GM21717 (cell line): Measurements from ENCODE around the gene PIEZO2.

Experiments
- ATAC-seq: cut with Tn5 transposase; IDR thresholded peaks from one replicate; pipeline ENCODE4 v1.9.1; 2021; ENCODE audit warnings: mild to moderate bottlenecking, moderate library complexity; ENCODE audit not compliant: unreplicated experiment

PIEZO2 gene

DNA sequence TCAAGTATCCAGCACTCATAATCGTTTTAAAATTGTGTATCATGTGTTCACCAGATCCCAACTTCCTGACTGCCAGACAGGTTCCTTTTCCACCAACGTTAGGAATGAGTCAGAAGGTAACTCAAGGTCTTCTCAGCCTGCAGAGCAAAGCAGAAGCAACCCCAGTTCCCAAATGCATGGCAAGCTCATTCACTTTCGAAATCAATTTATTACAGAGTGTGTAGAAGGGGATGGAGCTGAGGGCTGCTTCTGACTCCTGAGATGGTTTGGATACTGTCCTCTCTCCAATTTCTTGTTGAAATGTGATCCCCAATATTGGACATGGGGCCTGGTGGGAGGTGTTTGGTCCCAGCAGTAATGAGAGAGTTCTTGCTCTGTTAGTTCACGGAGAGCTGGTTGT is 114.5 kb downstream of the PIEZO2 start:
- no peak for ATAC-seq

GRCh38 chr18:11033503-11033902 is 115.9 kb downstream of the PIEZO2 start:
- ATAC-seq = no peak

DNA sequence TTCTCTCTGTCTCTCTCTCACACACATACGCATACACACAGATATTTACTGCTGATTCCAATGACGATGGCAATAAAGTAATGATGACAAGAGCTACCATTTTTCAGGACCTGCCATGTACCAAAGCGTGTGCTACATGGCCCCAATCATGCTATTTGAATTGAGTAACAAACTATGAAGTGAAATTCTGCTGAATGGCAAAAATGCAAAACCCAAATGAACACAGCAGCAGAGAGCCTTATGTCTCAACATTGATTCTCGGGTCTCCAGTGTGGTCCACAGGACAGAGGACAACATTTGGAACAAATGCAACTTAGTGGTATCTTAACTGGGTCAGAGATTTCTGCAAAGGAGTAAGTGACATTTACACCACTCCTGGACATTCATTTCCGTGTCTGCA is 117.4 kb downstream of the PIEZO2 start:
- no peak for ATAC-seq

DNA sequence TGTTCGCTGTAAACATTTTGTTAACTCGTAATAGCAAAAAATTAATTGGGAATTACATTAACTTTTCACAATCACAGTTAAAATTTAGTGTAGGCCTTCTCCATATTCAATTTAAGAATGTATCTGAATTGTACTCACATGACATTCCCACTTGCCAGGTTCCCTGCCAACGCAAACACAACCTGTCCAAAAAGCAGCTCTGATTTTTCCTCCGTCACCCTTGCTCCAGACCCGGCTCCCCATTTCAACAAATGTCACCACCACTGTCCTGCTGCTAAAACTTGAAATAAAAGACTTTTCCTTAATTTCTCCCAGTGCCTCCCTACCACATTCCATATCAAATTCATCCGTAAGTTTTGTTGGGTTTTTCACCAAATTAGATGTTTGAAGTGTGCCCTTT is 120.3 kb downstream of the PIEZO2 start:
- no peak for ATAC-seq

DNA sequence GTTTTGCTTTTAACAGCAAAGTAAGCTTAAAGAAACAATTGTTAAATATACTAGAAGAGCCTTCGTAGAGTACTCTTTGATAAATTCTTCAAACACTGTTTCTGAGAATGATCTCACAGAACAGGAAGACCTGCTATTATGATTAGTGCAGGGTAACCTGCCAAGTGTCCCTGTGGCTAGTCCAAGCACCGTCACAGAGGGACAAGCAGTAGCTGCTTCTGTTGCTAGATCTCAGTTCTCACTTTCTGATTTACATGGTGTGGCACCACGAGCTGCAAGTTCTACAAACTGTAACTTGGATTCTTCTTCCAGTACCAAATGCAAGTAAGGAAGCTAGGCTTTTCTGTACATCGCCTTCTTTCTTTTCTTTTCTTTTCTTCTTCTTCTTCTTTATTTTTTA is 121.5 kb downstream of the PIEZO2 start:
- ATAC-seq = no peak

GRCh38 chr18:11025671-11026070 is 123.7 kb downstream of the PIEZO2 start:
- ATAC-seq = no peak

DNA sequence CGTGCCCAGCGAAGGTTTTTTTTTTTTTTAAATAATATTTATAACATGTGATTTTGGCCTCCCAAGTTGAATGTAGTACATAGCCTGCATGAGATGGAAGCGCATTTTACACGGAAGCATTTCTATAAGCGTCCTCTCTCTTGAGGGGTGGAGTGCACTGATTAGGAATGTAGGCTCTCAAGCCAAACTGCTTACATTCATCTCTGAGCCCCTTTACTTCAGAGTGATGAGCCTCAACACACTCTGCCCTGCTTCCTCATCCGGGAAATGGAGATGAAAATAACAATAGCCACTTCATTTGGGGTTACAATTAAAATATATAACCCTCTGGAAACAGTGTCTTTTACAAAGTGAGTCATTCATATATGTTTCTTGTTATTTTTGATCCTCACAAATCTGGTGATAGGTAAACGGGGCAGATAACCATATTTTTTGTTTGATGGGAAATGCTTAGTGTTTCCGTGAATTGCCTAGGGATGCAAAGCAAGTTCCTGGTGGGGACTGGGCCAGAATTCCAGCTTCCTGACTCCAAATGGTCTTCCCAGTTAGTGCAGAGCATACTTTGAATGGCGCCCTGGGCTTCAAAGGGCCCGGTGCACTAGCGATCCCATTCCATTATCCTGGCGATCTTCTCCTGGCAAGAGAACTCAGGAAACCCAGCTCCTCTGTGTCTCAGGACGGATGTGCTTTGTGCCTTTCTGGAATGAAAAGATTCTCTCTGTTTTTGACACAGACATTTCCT is 124.3 kb downstream of the PIEZO2 start:
- ATAC-seq = no peak

DNA sequence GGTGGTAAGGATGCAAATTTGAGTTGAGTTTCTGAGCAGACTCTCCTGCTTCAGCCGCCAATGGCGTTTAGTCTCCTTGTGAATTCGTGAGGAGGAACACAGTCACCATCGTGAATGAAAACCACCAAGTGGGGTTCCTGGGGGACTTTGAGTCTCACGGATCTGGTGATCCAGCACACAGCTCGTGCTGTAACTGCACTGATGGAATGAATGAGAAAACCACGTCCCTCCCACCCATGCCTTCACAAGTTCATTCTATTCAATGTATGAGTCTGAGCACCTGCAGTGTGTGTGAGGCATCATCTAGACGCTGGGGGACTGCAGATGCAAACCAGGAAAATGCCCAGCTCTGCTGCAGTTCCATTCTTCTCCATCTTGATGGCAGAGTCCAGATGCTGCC is 127.9 kb downstream of the PIEZO2 start:
- no peak for ATAC-seq

GRCh38 chr18:11020877-11021414 is 128.4 kb downstream of the PIEZO2 start:
- ATAC-seq = no peak

DNA sequence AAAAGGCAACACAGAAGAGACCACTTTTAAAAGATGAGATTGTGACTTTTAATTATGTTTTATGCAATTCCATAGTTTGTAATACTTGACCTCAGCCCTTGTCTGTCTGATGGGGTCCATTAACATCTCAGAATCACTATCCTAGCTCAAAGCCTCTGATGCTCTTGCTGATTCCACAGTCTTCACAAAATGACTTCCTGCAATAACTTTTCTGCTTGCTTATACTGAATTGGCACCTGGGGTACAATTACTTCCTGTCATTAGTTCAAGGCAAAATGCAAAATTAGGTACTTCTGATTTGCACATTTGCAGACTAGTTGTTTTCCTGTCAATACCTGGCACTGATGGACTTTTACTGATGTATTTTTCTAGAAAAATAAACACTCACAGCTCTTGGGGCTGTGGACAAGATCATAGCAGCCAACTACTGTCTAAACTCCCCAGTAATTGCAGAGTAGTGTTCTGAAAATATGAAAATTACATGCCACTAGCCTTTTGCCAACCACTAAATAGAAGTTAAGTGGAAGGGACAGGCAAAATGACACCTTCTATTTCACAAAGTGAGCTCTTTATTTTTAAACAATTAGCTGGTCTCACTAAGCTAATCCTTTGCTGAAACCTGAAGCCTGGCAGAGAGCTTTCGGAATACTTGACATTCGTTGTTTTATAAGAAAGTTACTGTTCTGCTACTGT is 129.1 kb downstream of the PIEZO2 start:
- no peak for ATAC-seq

DNA sequence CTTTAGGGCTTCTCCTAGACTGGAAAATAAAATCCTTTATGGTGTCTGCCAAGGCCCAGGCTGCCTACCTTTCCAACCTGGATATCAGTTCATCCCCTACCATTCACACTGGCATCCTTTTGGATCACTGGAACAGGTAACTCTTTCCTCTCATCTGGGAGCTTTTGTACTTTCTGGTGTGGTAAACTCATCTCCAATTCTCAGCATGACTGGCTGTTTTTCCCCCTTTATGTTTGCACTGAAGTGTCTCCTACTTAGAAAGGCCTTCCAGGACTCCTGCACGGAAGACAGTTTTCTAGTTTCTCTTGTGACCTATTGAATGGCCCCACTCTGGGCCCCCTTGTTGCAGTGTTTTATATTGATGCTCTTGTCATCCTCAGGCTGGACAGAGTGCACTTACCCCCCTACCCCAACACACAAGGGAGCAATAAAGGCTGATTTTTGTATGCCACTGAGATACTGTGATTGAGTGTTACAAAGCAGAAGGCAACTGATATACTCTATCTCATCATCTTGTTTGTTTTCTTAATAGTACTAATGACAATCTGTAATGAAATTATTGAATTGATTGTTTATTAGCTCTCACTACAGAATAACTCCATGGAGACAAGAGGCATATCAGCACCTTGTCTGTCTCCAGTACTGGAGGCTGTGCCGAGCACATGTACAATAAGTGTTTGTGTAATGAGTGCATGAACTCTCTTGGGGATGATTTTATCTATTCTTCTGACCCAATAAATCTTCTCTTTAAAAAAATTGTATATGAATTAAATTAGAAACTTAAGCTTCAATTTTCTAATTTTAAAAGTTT is 129.9 kb downstream of the PIEZO2 start:
- ATAC-seq = no peak

GRCh38 chr18:11009869-11010268 is 139.5 kb downstream of the PIEZO2 start:
- no peak for ATAC-seq

- ATAC-seq = no peak
Measured at GRCh38 chr18:11009147-11009546, 140.2 kb downstream of the PIEZO2 start.

- no peak for ATAC-seq
Measured at GRCh38 chr18:11008505-11008904, 140.9 kb downstream of the PIEZO2 start.

DNA sequence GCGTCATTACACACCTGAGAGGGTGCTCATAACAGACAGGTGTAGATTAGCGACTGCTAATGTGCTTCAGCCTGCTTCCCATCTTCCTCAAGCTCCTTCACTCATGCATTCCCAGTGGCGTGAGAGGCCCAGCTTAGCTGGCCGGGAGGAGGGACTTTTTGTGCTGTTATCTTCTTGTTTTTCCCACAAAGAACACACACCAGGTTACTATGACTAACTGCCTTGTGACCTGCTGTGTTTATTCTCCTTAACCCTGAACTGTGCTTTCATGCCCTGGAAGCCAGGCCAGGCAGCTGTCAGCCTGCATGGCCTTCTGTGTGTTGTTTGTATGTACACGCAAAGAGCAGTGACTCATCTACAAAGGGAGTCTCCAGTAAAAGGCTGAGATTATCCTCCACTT is 143.8 kb downstream of the PIEZO2 start:
- no peak for ATAC-seq

DNA sequence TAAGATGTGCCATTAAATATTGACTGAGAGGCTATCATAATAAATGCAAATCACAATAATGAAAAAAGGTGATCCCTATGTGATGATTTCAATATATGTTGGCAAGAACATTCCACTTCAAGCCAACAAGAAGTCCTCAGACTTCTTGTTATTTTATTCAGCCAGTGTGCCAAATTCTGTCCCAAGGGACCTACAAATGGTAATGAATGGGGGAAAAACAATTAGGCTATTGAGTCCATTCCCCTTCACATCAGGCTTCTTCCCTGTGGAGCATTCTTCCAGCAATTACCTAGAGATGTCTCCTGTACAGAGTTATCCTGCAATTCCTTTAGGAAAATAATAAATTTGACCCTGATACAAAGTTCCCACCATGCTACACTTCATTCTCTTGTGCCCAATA is 144.4 kb downstream of the PIEZO2 start:
- ATAC-seq = no peak

DNA sequence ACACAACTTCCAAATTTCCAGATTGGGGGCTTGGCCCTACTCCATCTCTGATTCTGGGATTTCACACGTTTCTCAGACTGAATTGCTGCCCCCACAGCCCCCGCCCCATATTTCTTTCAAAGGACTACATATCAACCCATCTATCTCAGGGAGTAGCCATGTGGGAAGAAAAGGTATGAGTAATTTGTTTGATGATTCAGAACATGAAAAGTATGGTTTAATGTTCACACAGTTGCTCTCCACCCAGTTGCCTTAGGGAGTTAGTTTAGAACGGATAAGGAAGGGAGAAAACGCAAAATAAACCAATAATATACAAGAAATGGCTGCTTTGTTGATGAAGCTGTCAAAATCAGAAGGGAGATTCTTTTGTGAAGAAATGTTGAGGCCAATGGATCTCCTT is 145.1 kb downstream of the PIEZO2 start:
- ATAC-seq = no peak

DNA sequence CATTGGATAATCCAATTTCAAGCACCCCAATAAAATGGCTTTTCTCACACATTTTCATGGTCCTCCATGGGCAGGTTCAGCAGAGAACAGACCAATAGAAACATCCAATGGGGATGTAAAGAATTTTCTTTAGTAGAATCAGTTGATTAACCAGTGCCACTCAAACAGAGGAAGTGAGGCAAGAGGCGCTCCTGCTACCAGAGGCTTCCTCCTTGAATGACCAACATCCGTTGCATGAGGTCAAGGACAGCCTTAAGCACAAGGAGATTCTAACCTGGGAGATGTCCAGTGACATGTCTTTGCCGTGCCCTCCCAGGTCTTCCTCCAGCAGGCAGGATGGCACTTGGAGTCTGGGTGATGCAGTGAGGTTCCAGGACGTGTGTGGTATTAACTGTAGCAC is 146.6 kb downstream of the PIEZO2 start:
- no peak for ATAC-seq

DNA sequence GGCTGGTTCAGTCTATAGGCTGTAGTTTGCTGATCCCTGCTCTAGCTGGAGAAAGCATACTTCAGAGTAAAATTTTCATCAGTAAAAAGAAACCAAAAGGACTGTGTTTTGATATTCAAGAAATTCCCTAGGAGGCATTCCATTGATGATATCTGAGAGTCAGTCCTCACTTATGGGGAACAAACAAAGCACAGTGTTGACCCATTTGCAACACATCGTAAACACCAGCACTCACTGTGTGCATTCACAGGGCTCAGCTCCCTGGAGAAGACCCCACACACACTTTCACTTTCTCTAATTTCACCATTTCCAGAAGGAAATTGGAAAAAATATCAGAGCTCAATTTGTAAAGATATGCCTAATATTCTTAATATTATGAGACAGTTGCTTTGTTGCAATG is 147.1 kb downstream of the PIEZO2 start:
- ATAC-seq = no peak

DNA sequence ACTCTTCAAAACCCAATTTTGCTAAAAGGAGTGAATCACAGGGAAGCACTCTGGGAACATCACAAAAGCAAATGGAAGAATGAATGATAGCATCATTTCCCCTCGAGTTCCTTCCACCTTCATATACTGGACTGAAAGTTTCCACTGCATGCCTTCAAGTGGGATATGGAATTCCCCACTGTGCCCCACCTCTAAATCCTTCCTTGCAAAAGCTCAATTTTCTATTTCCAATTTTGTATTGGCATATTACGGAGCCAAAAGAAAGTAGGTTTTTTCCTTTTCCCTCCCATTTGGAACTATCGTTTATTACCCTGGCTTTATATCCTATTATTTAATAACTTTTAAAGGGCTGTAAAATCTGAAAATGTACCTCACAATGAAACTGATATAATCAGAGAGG is 149.3 kb downstream of the PIEZO2 start:
- no peak for ATAC-seq

DNA sequence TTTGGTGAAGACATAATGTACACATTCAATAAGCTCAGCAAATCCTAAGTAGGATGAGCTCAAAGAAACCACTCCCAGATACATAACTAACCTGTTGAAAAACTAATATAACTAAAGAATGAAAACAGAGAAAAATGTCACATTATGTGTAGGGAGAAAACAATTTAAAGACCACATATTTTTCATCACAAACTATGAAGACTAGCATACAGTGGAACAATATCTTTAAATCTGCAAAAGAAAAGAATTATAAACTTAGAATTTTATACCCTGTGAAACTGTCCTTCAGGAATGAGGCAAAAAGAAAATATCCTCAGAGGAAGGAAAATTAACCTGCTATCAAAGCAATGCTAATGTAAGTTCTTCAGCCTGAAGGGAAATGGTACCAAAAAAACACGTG is 151.5 kb downstream of the PIEZO2 start:
- no peak for ATAC-seq

GRCh38 chr18:10995550-10995949 is 153.8 kb downstream of the PIEZO2 start:
- ATAC-seq = no peak
